Endodermal cell (in vitro differentiated cells): Measurements from ENCODE around the gene SPTLC1. TPM values are rescaled to one million over a fixed set of nuclear protein-coding genes. Genes with fewer than 3 reads are reported as not detected.

Experiments
- DNase-seq: peaks from one replicate; pipeline ENCODE4 v3.0.0-alpha.2; 2017
- H3K27ac ChIP-seq: 2 replicates; pipeline ENCODE4 v1.5.1; 2013; ENCODE audit warnings: mild to moderate bottlenecking, low read depth, low read length, moderate library complexity
- H3K27me3 ChIP-seq: 2 replicates; pipeline ENCODE4 v1.6.1; 2013; ENCODE audit warnings: mild to moderate bottlenecking, low read length, moderate library complexity; ENCODE audit not compliant: insufficient read depth, control insufficient read depth, poor library complexity, severe bottlenecking
- H3K36me3 ChIP-seq: 2 replicates; pipeline ENCODE4 v1.7.0; 2013; ENCODE audit warnings: mild to moderate bottlenecking, low read length, moderate library complexity; ENCODE audit not compliant: control insufficient read depth, insufficient read depth
- H3K4me1 ChIP-seq: one replicate; pipeline ENCODE4 v1.7.0; 2013; ENCODE audit warnings: low read length; ENCODE audit not compliant: control insufficient read depth, insufficient read depth
- H3K4me3 ChIP-seq: 2 replicates; pipeline ENCODE4 v1.5.1; 2013; ENCODE audit warnings: mild to moderate bottlenecking, low read length, moderate library complexity
- H3K9ac ChIP-seq: 2 replicates; pipeline ENCODE4 v1.6.1; 2013; ENCODE audit warnings: mild to moderate bottlenecking, low read length, moderate library complexity; ENCODE audit not compliant: poor library complexity, severe bottlenecking; ENCODE audit errors: extremely low read depth
- H3K9me3 ChIP-seq: 2 replicates; pipeline ENCODE4 v1.6.1; 2013; ENCODE audit warnings: mild to moderate bottlenecking, low read length, moderate library complexity; ENCODE audit not compliant: control insufficient read depth
- H3K27ac Mint-ChIP-seq: 2 replicates; pipeline ENCODE4 v1.8.0; 2020; ENCODE audit warnings: mixed read lengths
- H3K27me3 Mint-ChIP-seq: 2 replicates; pipeline ENCODE4 v1.8.0; 2021; ENCODE audit warnings: mild to moderate bottlenecking, mixed read lengths; ENCODE audit not compliant: insufficient read depth
- H3K36me3 Mint-ChIP-seq: 2 replicates; pipeline ENCODE4 v1.8.0; 2020; ENCODE audit warnings: low read depth, mixed read lengths
- H3K4me1 Mint-ChIP-seq: 2 replicates; pipeline ENCODE4 v1.8.0; 2020; ENCODE audit warnings: mixed read lengths
- H3K4me3 Mint-ChIP-seq: 2 replicates; pipeline ENCODE4 v1.8.0; 2020; ENCODE audit warnings: mild to moderate bottlenecking, moderate library complexity, mixed read lengths
- H3K9me3 Mint-ChIP-seq: 2 replicates; pipeline ENCODE4 v1.8.0; 2020; ENCODE audit warnings: mild to moderate bottlenecking, mixed read lengths
- WGBS, 2 experiments: methylation state at CpG; one replicate each; pipeline versions ENCODE4 v1.1.5 to v1.1.7; 2013; ENCODE audit warnings: missing lambda C conversion rate in 2 of 2, mixed read lengths in 1 of 2; ENCODE audit not compliant: insufficient coverage in 1 of 2, insufficient read length in 1 of 2; 5-methylcytosine and 5-hydroxymethylcytosine counted together
- total RNA-seq, 2 donors: library from RNA; stranded (reverse); fragmentation: NEBNext Ultra II Directional in 1 of 2; extraction: Animal tissue kit (Norgen Biotek cat#: 25700) in 1 of 2; gene quantifications; 2 replicates in 1 of 2; 3 replicates in 1 of 2; pipeline ENCODE4 v1.2.1, GENCODE V29; 2021
- TF ChIP-seq, protein P1 (sequence below): fragments of 200-600 bp; sonication (generic); conservative IDR thresholded peaks from 2 replicates; pipeline ENCODE4 v1.5.0; 2021; ENCODE audit warnings: antibody characterized with exemption, mild to moderate bottlenecking

The SPTLC1 gene
- total RNA-seq, 2 donors from 2014 or later: 68.3 to 75.6 TPM

DNA sequence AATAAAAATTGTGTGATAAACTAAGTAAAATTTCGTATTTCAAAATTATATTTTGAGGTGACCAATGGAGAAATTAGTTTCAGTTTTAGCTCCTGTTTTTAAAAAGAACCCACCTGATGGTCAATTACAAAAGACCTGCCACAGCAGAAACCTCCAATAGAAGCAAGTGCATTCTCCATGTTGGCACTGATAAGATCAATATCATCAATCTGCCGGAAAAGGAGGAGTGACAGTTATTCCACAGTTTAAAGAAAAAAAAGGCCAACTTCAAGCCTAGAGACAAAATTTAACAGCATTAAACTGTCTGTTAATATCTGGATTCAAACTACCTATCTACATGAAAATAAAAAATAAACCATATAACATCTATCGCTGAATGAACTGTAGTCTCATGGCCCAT, 67.7 kb downstream of the SPTLC1 start:
- Histone ChIP-seq H3K27ac (no peak overlapping the region), H3K9ac (no peak overlapping the region), H3K4me1 (no peaks in the 10 kb centered on the region), H3K36me3 (peaks cover 95% of the 10 kb centered on the region), H3K4me3 (no peak overlapping the region), H3K27me3 (no peaks in the 10 kb centered on the region), H3K9me3 (peaks cover 21% of the 10 kb centered on the region)
- peaks cover 83% of the 10 kb centered on the region for H3K36me3 Mint-ChIP-seq
- H3K4me1 Mint-ChIP-seq: peaks cover 6% of the 10 kb centered on the region
- no peak for DNase-seq
- H3K9me3 Mint-ChIP-seq: peaks cover 12% of the 10 kb centered on the region
- H3K4me3 Mint-ChIP-seq: no peak overlapping the region
- no peaks in the 10 kb centered on the region for H3K27me3 Mint-ChIP-seq
- TF ChIP-seq, protein P1, sequence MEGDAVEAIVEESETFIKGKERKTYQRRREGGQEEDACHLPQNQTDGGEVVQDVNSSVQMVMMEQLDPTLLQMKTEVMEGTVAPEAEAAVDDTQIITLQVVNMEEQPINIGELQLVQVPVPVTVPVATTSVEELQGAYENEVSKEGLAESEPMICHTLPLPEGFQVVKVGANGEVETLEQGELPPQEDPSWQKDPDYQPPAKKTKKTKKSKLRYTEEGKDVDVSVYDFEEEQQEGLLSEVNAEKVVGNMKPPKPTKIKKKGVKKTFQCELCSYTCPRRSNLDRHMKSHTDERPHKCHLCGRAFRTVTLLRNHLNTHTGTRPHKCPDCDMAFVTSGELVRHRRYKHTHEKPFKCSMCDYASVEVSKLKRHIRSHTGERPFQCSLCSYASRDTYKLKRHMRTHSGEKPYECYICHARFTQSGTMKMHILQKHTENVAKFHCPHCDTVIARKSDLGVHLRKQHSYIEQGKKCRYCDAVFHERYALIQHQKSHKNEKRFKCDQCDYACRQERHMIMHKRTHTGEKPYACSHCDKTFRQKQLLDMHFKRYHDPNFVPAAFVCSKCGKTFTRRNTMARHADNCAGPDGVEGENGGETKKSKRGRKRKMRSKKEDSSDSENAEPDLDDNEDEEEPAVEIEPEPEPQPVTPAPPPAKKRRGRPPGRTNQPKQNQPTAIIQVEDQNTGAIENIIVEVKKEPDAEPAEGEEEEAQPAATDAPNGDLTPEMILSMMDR: no peak
- no peak overlapping the region for H3K27ac Mint-ChIP-seq
- WGBS, 2 experiments: 91 to 94% methylated on average over 3 of the region's 3 CpGs

DNA sequence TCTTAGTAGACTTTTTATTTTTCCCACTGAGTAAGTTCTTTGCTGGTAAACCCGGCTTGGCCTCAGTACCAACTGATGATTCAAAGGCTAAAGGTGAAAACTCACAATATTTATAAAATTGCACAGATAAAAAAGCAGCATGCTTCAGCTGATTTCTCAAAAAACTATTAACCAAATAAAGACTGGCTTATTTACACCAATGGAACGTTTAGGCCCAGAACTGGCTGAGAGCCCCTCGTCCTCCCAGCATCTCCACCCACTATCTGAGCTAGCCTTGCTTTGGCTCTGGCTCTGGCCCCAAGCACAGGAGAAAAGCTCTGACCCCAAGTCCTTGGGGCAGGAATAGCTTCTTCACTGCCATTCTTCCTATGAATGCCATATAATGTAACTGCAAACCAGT, 68.5 kb downstream of the SPTLC1 start:
- DNase-seq: no peak
- H3K36me3 ChIP-seq: peaks cover 97% of the 10 kb centered on the region
- Mint-ChIP-seq H3K9me3 (peaks cover 21% of the 10 kb centered on the region), H3K4me1 (peaks cover 6% of the 10 kb centered on the region), H3K27ac (no peak overlapping the region), H3K27me3 (no peaks in the 10 kb centered on the region), H3K36me3 (peaks cover 84% of the 10 kb centered on the region), H3K4me3 (no peak overlapping the region)
- TF ChIP-seq, protein P1: no peak
- H3K4me1 ChIP-seq: no peaks in the 10 kb centered on the region
- no peak overlapping the region for H3K9ac ChIP-seq
- no peak overlapping the region for H3K27ac ChIP-seq
- no peaks in the 10 kb centered on the region for H3K27me3 ChIP-seq
- 85 to 90% methylated on average over 3 of the region's 3 CpGs for WGBS, 2 experiments
- peaks cover 29% of the 10 kb centered on the region for H3K9me3 ChIP-seq
- no peak overlapping the region for H3K4me3 ChIP-seq

GRCh38 chr9:92044936-92045335, 70.3 kb downstream of the SPTLC1 start:
- Histone ChIP-seq H3K9me3 (peaks cover 34% of the 10 kb centered on the region), H3K9ac (no peak overlapping the region), H3K36me3 (peaks cover 89% of the 10 kb centered on the region), H3K27me3 (no peaks in the 10 kb centered on the region), H3K4me1 (no peaks in the 10 kb centered on the region), H3K27ac (no peak overlapping the region), H3K4me3 (no peak overlapping the region)
- peaks cover 21% of the 10 kb centered on the region for H3K9me3 Mint-ChIP-seq
- no peak overlapping the region for H3K4me3 Mint-ChIP-seq
- DNase-seq: no peak
- no peak overlapping the region for H3K27ac Mint-ChIP-seq
- WGBS, 2 experiments: 75 to 78% methylated on average over 2 of the region's 2 CpGs
- H3K27me3 Mint-ChIP-seq: no peaks in the 10 kb centered on the region
- TF ChIP-seq, protein P1: no peak
- H3K36me3 Mint-ChIP-seq: peaks cover 72% of the 10 kb centered on the region
- no peaks in the 10 kb centered on the region for H3K4me1 Mint-ChIP-seq
